Nephron (organoid): ENCODE data around the gene DPF3.
A peak's percentile ranks its signal among the peaks of the same experiment; 100 is the strongest.

ENCODE experiments used
- H3K27ac Mint-ChIP-seq, 3 experiments: 2 replicates each; pipeline ENCODE4 v1.8.0; 2020; ENCODE audit warnings: mixed read lengths in 3 of 3, mild to moderate bottlenecking in 2 of 3, moderate library complexity in 1 of 3
- H3K27me3 Mint-ChIP-seq: 2 replicates; pipeline ENCODE4 v1.8.0; 2021; ENCODE audit warnings: low read depth, mild to moderate bottlenecking, moderate library complexity, mixed read lengths
- H3K36me3 Mint-ChIP-seq: 2 replicates; pipeline ENCODE4 v1.8.0; 2020; ENCODE audit warnings: low read depth, mixed read lengths
- H3K4me1 Mint-ChIP-seq: 2 replicates; pipeline ENCODE4 v1.8.0; 2020; ENCODE audit warnings: mixed read lengths
- H3K4me3 Mint-ChIP-seq, 3 experiments: 2 replicates each; pipeline ENCODE4 v1.8.0; 2020; ENCODE audit warnings: mild to moderate bottlenecking in 3 of 3, mixed read lengths in 3 of 3, moderate library complexity in 2 of 3
- H3K9me3 Mint-ChIP-seq: 2 replicates; pipeline ENCODE4 v1.8.0; 2020; ENCODE audit warnings: mixed read lengths
- TF ChIP-seq, protein P1 (sequence below), 3 experiments: fragments of 200-600 bp; sonication (generic); IDR thresholded peaks; one replicate each; pipeline ENCODE4 v1.5.0; 2021; ENCODE audit warnings: antibody characterized with exemption in 3 of 3; ENCODE audit not compliant: unreplicated experiment in 3 of 3

Gene DPF3

DNA sequence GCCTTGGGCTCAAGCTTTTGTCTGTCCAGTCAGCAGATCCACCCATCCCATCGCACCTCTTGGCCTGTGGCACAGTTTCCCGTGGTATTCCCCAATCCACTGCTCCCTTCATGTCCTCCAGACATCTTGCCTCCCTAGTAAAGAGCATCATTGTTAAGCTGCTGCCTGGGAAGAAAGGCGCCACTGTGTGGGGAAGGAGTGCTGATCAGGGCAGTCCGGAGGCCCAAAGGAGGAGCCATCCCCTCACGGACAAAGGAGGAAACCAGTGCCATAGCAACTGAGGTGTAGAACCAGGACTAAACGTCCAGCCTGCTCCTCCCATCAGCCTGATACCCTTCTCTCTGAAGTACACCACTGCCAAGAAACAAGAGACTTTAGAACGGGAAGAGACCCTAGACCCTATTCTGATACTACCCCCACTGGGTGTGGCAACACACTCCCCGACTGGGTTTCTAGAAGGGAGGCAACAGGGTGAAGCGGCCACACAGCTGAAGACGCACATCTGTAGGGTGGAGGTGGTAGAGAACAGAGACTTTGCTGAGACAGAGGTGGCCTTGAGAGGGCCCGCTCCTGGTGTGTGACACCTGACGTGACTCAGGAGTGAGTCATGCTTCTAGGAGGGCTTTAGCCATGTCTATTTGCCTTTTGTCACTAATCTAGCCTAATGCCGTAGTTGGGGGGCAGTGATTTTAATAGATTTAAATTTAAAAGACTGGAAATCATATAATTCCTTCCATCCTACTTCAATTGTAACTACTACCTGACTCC is 185.0 kb downstream of the DPF3 start:
- peaks cover 3% of the 10 kb centered on the region for H3K27me3 Mint-ChIP-seq
- TF ChIP-seq, protein P1, sequence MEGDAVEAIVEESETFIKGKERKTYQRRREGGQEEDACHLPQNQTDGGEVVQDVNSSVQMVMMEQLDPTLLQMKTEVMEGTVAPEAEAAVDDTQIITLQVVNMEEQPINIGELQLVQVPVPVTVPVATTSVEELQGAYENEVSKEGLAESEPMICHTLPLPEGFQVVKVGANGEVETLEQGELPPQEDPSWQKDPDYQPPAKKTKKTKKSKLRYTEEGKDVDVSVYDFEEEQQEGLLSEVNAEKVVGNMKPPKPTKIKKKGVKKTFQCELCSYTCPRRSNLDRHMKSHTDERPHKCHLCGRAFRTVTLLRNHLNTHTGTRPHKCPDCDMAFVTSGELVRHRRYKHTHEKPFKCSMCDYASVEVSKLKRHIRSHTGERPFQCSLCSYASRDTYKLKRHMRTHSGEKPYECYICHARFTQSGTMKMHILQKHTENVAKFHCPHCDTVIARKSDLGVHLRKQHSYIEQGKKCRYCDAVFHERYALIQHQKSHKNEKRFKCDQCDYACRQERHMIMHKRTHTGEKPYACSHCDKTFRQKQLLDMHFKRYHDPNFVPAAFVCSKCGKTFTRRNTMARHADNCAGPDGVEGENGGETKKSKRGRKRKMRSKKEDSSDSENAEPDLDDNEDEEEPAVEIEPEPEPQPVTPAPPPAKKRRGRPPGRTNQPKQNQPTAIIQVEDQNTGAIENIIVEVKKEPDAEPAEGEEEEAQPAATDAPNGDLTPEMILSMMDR (IDR thresholded peaks at IDR 0.05; ENCODE audit: unreplicated experiment in 3 of 3): no peak
- H3K36me3 Mint-ChIP-seq: peaks cover 29% of the 10 kb centered on the region
- peaks cover 8% of the 10 kb centered on the region for H3K4me1 Mint-ChIP-seq
- H3K27ac Mint-ChIP-seq: no peak overlapping the region
- no peak overlapping the region for H3K4me3 Mint-ChIP-seq
- H3K9me3 Mint-ChIP-seq: no peaks in the 10 kb centered on the region

DNA sequence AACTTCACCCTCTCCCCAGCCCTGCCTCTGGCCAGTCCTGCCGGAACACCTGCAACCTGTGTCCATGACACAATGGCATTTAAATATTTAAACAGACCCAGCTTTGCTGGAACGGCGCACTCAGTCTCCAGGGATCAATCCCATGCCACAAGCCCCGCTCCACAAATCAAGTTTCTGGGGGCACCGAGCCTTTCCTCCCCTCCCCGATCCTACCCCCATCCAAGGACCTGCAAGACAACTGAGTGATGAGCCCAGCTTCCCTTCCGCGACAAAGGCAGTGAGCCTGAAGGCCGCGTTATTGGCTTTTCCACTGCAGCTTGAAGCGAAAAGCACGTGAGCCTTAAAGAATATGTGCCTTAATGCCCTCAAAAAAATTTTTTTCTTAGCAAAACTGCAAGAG is 185.7 kb downstream of the DPF3 start:
- Mint-ChIP-seq H3K27ac (no peak overlapping the region), H3K4me1 (peaks cover 4% of the 10 kb centered on the region), H3K27me3 (peaks cover 3% of the 10 kb centered on the region), H3K36me3 (peaks cover 29% of the 10 kb centered on the region), H3K4me3 (no peak overlapping the region), H3K9me3 (no peaks in the 10 kb centered on the region)
- TF ChIP-seq, protein P1 (IDR thresholded peaks at IDR 0.05; ENCODE audit: unreplicated experiment in 3 of 3): no peak

DNA sequence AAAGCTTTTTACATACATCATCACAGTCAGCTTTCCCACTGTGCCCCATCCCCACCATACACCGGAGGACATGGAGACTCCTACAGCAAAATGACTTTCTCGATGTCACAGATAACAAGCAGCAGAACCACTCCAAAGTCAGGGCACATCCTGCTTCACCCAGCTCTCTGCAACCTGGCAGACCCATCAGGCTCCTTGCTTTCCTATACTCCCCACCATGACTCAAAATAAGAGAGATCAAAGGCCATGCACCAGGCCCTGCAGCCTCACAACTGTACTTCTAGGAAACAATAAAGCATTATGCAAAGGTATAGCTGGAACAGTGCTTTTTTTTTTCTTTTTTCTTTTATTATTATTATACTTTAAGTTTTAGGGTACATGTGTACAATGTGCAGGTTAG is 187.4 kb downstream of the DPF3 start:
- Mint-ChIP-seq H3K27me3 (peaks cover 11% of the 10 kb centered on the region), H3K9me3 (no peaks in the 10 kb centered on the region), H3K36me3 (peaks cover 24% of the 10 kb centered on the region), H3K4me1 (peaks cover 7% of the 10 kb centered on the region), H3K4me3 (no peak overlapping the region), H3K27ac (no peak overlapping the region)
- TF ChIP-seq, protein P1 (IDR thresholded peaks at IDR 0.05; ENCODE audit: unreplicated experiment in 3 of 3): no peak

DNA sequence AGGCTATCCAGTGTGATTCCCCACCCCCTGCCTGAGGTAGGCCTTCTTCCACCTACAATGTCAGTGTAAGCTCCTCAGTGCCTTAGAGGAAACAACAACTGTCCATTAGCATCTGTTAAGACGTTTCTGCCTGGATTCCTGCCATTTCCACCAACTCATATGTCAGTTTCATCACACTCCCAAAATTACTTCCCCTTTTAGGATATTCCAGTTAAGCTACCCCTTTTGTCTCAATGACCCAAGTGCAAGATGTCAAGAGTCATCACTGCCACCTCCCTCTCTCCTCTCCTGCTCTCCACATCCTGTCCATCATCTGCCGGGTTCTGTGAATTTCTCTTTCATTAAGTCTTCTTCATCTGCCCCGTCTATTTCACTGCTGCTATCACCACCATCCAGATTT is 189.4 kb downstream of the DPF3 start:
- Mint-ChIP-seq H3K4me3 (no peak overlapping the region), H3K36me3 (peaks cover 19% of the 10 kb centered on the region), H3K9me3 (no peaks in the 10 kb centered on the region), H3K27ac (peak overlapping the region in 1 of 3 experiments; percentile 1), H3K4me1 (peaks cover 15% of the 10 kb centered on the region), H3K27me3 (peaks cover 14% of the 10 kb centered on the region)
- TF ChIP-seq, protein P1 (IDR thresholded peaks at IDR 0.05; ENCODE audit: unreplicated experiment in 3 of 3): no peak

DNA sequence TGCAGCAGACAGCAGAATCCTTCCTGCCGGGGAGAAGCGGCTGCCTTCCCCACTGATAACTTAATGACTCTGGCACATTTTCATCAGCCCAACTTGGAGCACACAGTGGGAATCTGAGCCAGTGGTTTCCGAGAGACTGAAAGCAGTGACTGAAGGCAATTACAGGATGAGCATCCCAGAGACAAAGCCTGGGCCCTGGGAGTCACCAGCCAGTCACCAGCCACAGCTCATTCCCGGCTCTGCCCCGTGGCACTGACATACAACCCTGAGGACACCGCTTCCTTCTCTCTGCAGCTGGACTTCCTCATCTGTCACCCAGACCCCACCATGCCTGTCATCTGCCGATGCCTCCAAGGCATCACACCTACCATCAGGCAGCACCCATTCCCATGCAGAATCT is 192.3 kb downstream of the DPF3 start:
- peaks cover 18% of the 10 kb centered on the region for H3K36me3 Mint-ChIP-seq
- H3K9me3 Mint-ChIP-seq: no peaks in the 10 kb centered on the region
- peaks cover 15% of the 10 kb centered on the region for H3K4me1 Mint-ChIP-seq
- no peak overlapping the region for H3K4me3 Mint-ChIP-seq
- TF ChIP-seq, protein P1 (IDR thresholded peaks at IDR 0.05; ENCODE audit: unreplicated experiment in 3 of 3): no peak
- peaks cover 11% of the 10 kb centered on the region for H3K27me3 Mint-ChIP-seq
- peak overlapping the region in 1 of 3 experiments; percentile 69 for H3K27ac Mint-ChIP-seq

DNA sequence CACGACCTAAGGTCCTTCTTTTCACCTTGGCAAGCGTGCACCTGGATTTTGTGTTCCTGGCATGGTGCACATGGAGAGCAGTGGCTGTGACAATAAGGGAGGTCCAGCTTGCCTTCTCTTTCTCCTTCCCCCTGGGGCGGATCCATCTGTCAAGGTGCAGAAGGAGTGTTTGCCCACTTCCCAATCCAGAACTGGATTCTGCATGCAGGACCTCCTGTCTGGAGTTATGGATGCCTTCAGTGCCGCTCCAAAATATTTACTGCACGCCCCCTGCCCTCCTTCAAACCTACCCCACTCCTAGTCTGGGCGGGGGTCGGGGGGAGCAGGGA is 192.7 kb downstream of the DPF3 start:
- no peaks in the 10 kb centered on the region for H3K9me3 Mint-ChIP-seq
- H3K36me3 Mint-ChIP-seq: peaks cover 16% of the 10 kb centered on the region
- peak overlapping the region in 1 of 3 experiments; percentile 69 for H3K27ac Mint-ChIP-seq
- H3K27me3 Mint-ChIP-seq: peaks cover 11% of the 10 kb centered on the region
- H3K4me1 Mint-ChIP-seq: peaks cover 15% of the 10 kb centered on the region
- H3K4me3 Mint-ChIP-seq: no peak overlapping the region
- TF ChIP-seq, protein P1 (IDR thresholded peaks at IDR 0.05; ENCODE audit: unreplicated experiment in 3 of 3): no peak
